ENCODE measurements around the gene KCNN1.
"Not testable (repeated sequence)": the region's sequence is repeated elsewhere in the genome, so short reads cannot be mapped to it uniquely, and the experiment has no call there.

KCNN1 gene

DNA sequence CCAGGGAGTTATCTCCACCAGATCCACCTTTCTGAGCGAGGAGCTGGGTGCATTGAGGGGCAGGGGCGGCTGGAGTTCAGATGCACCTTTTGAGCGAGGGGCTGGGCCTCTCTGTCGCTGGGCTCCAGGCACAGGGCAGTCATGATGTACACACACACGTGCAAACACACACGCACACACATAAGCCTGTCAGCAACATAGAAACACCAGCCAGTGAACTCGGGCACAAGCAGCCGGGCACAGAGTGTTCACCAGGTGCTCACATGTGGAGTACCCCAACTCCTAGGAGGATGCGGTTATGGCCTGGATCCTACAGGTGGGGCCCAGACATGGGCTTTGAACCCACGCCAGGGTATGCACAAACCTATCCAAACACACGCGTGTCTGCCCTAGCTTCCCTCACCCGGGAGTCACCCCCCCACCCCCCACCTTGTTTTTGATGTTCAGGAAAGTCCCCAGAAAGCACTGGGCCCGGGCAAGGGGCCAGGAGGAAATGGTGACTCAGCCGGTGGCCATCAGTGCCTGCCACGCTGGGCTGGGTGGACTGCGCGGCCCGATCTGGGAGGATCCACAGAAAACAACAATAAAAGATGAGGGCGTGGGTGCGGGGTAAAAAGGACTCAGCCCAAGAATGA, 54.3 kb downstream of the KCNN1 start:
- no peaks in the 10 kb centered on the region for H3K27me3 Mint-ChIP-seq
- H3K36me3 Mint-ChIP-seq (ENCODE audit: insufficient read depth), result peaks cover 3% of the 10 kb centered on the region
- H3K27ac Mint-ChIP-seq, result peak overlapping the region; percentile 55 to 85
- peak overlapping the region; percentile 66 to 69 for H3K4me3 Mint-ChIP-seq
- H3K9me3 Mint-ChIP-seq, result no peaks in the 10 kb centered on the region
- DNase-seq, result peak in 2 of 3 experiments; percentile 62 to 63
- ATAC-seq (replicated peaks), result peak; percentile 73
- H3K4me1 Mint-ChIP-seq (ENCODE audit: low read depth in 2 of 2), result peaks cover 18 to 34% of the 10 kb centered on the region in 2 donors

DNA sequence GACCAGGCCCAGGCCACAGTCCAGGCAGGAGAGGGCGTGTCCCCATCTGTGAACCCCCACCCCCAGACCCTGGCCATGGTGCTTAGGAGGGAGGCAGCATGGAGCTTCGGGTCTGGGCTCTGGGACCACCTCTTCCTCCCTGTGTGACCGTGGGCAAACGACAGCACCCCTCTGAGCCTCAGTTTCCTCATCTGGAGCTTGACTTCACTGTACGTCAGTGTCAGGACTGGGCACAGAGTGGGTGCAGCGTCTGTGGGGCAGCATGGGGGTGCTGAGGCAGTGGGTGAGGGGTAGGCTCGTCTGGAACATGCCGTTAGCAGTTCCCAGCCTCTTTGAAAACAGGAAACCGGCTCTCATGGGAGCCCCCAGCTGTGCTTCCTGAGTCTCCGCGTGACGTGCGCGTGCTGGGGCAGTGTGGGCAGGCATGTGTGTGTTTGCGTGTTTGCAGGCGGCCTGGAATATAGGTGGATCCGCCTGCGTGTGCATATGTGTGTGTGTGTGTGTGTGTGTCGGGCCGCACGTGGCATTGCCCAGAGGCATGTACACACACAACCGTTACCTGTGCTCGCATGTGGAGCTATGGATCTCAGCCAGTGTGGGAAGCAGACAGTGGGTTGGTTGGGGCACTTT, 56.8 kb downstream of the KCNN1 start:
- Mint-ChIP-seq H3K4me1 (ENCODE audit: low read depth in 2 of 2) (peaks cover 18 to 30% of the 10 kb centered on the region in 2 donors), H3K27me3 (no peaks in the 10 kb centered on the region), H3K36me3 (ENCODE audit: insufficient read depth) (peaks cover 3% of the 10 kb centered on the region), H3K4me3 (peak overlapping the region in 1 of 2 donors; percentile 54), H3K27ac (peak overlapping the region; percentile 53 to 93), H3K9me3 (no peaks in the 10 kb centered on the region)
- DNase-seq (peak in 1 of 3 experiments; percentile 21), ATAC-seq (replicated peaks) (peak; percentile 57)

DNA sequence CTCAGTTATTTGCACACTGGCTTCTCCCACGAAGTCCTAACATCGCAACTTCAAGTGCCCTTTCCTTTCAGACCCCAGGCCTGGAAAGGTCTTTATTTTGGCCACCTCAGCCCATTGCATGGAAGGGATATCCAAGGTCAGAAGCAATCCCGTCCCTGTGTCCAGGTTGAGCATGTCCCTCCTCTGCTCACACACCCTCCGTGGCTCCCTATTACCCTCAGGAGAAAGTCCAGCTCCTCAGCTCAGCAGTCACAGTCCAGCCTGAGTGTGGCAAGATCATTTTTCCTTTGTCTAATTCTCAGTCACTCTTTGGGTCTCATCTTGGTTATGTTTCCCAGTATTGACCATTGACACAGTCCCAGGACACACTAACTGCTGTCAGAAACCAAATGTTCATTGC, 60.2 kb downstream of the KCNN1 start:
- no peak for ATAC-seq (replicated peaks)
- H3K36me3 Mint-ChIP-seq (ENCODE audit: insufficient read depth), result no peaks in the 10 kb centered on the region
- H3K27ac Mint-ChIP-seq, result no peak overlapping the region
- H3K9me3 Mint-ChIP-seq, result no peaks in the 10 kb centered on the region
- DNase-seq, result no peak
- peaks cover 7 to 21% of the 10 kb centered on the region in 2 donors for H3K4me1 Mint-ChIP-seq (ENCODE audit: low read depth in 2 of 2)
- no peak overlapping the region for H3K4me3 Mint-ChIP-seq
- no peaks in the 10 kb centered on the region for H3K27me3 Mint-ChIP-seq

DNA sequence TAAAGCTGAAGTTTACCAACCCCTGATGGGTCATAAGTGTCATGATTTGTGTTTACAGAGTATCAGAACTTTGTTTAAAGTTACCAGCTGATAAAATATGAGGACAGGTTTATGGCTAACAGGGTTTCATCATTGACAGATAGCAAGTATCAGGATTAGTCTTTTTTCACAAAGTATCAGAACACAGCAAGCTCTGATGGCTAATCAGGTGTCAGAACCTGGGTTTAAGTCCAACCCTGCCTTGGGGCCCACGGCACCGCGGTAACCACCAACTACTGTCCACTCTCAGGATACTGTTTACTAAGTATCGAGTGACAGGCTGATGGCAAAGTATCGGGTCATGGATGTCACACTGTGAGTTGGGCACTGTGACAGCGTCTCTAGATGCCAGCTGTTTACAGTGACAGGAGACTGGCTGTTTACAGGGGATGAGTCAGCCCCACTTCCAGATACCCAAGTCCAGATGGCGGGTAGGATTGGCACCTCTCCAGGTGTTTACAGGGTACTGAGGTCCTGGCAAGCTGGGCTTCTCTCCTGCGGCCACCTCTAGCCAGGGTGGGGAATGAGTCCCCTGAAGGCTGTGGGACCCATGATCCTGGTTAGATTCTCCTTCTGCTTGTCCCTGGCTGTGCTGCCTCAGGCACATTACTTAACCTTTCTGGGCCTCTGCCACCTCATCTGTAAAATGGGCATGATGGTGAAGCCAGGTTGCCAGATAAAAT, 62.9 kb downstream of the KCNN1 start:
- Mint-ChIP-seq H3K27ac (no peak overlapping the region), H3K27me3 (no peaks in the 10 kb centered on the region), H3K36me3 (ENCODE audit: insufficient read depth) (no peaks in the 10 kb centered on the region), H3K4me1 (ENCODE audit: low read depth in 2 of 2) (peaks cover 0 to 7% of the 10 kb centered on the region in 2 donors), H3K4me3 (no peak overlapping the region), H3K9me3 (no peaks in the 10 kb centered on the region)
- DNase-seq, result no peak
- no peak for ATAC-seq (replicated peaks)

DNA sequence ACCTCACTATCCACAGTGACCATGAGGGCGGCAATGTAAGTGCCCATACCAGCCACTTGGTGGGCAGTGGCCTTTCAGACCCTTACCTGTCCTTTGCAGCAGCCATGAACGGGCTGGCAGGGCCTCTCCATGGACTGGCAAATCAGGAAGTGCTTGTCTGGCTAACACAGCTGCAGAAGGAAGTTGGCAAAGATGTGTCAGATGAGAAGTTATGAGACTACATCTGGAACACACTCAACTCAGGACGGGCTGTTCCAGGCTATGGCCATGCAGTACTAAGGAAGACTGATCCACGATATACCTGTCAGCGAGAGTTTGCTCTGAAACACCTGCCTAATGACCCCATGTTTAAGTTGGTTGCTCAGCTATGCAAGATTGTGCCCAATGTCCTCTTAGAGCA, 64.5 kb downstream of the KCNN1 start:
- not testable (repeated sequence) for ATAC-seq (replicated peaks); H3K27ac Mint-ChIP-seq; DNase-seq; H3K27me3 Mint-ChIP-seq; H3K9me3 Mint-ChIP-seq; H3K36me3 Mint-ChIP-seq (ENCODE audit: insufficient read depth); H3K4me3 Mint-ChIP-seq; H3K4me1 Mint-ChIP-seq (ENCODE audit: low read depth in 2 of 2)

DNA sequence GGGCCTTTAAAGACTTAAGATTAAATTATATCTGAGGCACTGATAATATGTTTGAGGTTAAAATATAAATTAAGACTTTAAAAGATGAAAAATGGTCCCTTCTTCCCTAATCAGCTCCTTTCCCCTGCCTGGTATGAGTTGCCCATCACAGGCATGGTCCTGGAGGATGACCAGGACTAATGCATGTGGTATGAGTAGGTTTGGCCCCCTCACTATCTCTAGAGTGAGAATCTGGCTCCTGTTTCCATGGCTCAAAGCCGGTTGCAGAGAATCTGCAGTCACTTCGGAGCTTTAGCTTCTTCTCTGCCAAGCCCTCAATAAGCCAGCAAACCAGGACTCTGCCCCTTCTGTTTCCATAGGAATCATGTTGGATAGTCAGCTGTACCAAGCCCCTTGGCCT, 65.2 kb downstream of the KCNN1 start:
- not testable (repeated sequence) for H3K4me3 Mint-ChIP-seq; H3K36me3 Mint-ChIP-seq (ENCODE audit: insufficient read depth); DNase-seq; H3K27me3 Mint-ChIP-seq; H3K4me1 Mint-ChIP-seq (ENCODE audit: low read depth in 2 of 2); H3K9me3 Mint-ChIP-seq; H3K27ac Mint-ChIP-seq; ATAC-seq (replicated peaks)

DNA sequence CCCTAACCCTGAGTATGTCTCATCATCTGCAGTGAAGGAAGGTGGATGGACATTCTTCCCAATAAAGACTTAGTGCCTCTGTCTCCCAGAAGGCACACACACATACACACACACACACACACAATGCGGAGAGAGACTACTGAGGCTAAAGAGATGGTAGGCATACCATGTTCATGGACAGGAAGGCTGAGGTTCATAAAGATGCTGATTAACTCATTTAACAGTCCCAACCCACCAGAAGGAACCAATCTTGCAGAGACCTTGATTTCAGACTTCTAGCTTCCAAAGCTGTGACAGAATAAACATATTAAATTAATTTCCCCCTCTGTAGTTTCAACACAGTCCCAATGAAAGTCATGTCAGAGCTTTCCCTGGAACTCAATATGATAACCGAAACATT, 74.1 kb downstream of the KCNN1 start:
- no peak overlapping the region for H3K4me3 Mint-ChIP-seq
- no peak overlapping the region for H3K27ac Mint-ChIP-seq
- ATAC-seq (replicated peaks) (no peak), DNase-seq (no peak)
- peaks cover 23 to 28% of the 10 kb centered on the region in 2 donors for H3K4me1 Mint-ChIP-seq (ENCODE audit: low read depth in 2 of 2)
- H3K36me3 Mint-ChIP-seq (ENCODE audit: insufficient read depth), result peaks cover 3% of the 10 kb centered on the region
- no peaks in the 10 kb centered on the region for H3K27me3 Mint-ChIP-seq
- H3K9me3 Mint-ChIP-seq, result no peaks in the 10 kb centered on the region

DNA sequence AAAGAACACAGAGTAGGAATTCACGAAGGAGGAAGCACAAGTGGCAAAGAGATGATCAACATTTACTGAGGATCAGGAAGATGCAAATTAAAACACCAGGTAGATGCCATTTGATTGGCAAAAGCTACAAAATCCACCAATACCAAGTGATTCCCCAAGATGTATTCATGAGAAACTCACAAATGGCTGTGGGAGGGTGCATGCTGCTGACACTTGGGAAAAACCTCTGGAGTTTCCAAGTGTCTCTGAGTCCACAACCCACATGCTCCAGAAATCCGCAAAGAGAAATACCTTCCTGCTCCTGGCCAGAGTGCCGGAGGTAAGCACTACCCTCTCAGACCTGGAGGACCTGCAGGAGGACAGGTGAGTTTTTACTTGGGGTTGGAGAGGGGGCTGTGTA, 76.8 kb downstream of the KCNN1 start:
- H3K9me3 Mint-ChIP-seq, result no peaks in the 10 kb centered on the region
- DNase-seq, result no peak
- no peak for ATAC-seq (replicated peaks)
- peak overlapping the region; percentile 81 to 87 for H3K4me3 Mint-ChIP-seq
- H3K27me3 Mint-ChIP-seq, result no peaks in the 10 kb centered on the region
- H3K36me3 Mint-ChIP-seq (ENCODE audit: insufficient read depth), result peaks cover 3% of the 10 kb centered on the region
- H3K27ac Mint-ChIP-seq, result peak overlapping the region; percentile 96
- peaks cover 29 to 34% of the 10 kb centered on the region in 2 donors for H3K4me1 Mint-ChIP-seq (ENCODE audit: low read depth in 2 of 2)

DNA sequence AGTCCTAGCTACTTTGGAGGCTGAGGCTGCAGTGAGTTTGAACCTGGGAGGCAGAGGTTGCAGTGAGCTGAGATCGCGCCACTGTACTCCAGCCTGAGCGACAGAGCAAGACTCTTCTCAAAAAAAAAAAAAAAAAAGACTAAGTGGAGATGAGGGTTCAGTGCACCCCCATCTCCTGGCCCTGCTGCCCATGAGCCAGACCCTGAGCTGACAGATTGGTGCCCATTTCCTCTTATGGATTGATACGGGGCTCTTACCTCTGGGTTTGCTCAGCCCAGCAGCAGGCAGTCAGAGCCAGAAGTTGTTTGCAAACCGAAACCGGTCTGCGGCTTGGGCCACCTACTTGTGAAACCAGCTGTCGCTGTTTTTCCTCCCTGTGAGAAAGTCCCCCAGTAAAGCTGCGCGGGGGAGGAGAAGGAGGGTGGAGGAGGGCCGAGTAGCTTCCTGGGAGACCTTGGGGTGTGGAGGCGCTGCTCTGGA, 78.0 kb downstream of the KCNN1 start:
- Mint-ChIP-seq H3K36me3 (ENCODE audit: insufficient read depth) (peaks cover 3% of the 10 kb centered on the region), H3K27me3 (no peaks in the 10 kb centered on the region), H3K9me3 (no peaks in the 10 kb centered on the region), H3K27ac (peak overlapping the region; percentile 96), H3K4me1 (ENCODE audit: low read depth in 2 of 2) (peaks cover 29 to 35% of the 10 kb centered on the region in 2 donors), H3K4me3 (peak overlapping the region; percentile 81 to 87)
- DNase-seq (peak; percentile 80 to 82 (median 81)), ATAC-seq (replicated peaks) (peak; percentile 97)

DNA sequence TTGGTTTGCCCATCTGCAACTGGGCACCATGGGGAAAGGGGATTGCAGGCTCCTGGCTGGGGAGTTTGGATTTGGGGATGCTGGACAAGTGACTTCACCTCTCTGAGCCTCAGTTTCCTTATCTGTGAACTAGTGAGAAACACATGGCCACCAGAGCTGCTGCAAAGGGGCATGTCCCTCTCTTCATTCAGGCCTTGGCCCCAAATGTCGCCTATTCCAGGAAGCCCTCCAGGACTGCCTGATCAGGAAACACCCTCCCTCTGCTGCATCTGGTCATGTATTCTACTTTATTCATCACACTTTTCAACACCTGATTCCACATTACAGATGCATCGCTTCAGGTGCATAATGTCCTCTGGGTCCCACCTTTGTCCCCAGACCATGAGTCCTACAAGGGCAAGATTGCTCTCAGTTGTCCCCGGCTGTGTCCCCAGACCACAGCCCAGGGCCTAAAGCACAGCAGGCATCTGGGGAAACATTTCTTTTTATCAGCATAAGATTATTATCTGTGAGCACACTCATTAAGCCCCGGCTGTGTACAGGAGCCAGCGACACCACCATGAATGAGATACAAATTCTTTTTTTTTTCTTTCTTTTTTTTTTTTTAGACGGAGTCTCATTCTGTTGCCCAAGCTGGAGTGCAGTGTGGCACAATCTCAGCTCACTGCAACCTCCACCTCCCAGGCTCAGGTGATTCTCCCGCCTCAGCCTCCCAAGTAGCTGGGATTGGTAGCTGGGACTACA, 78.6 kb downstream of the KCNN1 start:
- H3K27ac Mint-ChIP-seq, result peak overlapping the region; percentile 96
- DNase-seq, result peak in 1 of 3 experiments; percentile 20
- H3K36me3 Mint-ChIP-seq (ENCODE audit: insufficient read depth), result peaks cover 3% of the 10 kb centered on the region
- H3K9me3 Mint-ChIP-seq, result no peaks in the 10 kb centered on the region
- H3K27me3 Mint-ChIP-seq, result no peaks in the 10 kb centered on the region
- peak overlapping the region; percentile 81 to 87 for H3K4me3 Mint-ChIP-seq
- peak; percentile 6 for ATAC-seq (replicated peaks)
- peaks cover 29 to 41% of the 10 kb centered on the region in 2 donors for H3K4me1 Mint-ChIP-seq (ENCODE audit: low read depth in 2 of 2)

DNA sequence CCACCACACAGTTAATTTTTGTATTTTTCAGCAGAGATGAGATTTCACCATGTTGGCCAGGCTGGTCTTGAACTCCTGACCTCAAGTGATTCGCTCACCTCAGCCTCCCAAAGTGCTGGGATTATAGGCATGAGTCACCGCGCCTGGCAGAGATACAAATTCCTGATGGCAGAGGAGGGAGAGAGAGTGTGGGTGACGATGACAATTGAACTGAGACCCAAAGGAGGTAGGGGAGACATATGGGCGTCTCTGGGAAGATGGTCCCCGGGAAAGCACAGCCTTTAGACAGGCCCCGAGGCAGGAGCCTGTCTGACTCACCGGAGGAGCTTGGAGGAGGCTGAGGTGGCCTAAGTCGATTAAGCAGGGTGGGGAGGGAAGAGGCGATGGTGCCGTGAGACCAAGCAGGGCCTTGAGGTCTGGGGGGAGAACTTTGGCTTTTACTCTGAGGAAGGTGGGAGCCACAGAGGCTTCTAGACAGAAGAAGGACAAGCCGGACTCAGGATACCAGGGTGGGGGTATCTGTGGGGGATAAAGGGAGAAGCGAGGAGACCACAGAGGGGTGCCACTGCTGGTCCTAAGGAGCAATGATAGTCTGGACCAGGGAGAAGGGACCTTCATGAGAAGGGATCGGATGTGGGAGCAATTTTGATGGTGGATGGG, 79.3 kb downstream of the KCNN1 start:
- Mint-ChIP-seq H3K27me3 (no peaks in the 10 kb centered on the region), H3K36me3 (ENCODE audit: insufficient read depth) (peaks cover 3% of the 10 kb centered on the region), H3K9me3 (no peaks in the 10 kb centered on the region), H3K27ac (peak overlapping the region; percentile 96), H3K4me3 (peak overlapping the region; percentile 81 to 87), H3K4me1 (ENCODE audit: low read depth in 2 of 2) (peaks cover 29 to 41% of the 10 kb centered on the region in 2 donors)
- no peak for DNase-seq
- no peak for ATAC-seq (replicated peaks)

DNA sequence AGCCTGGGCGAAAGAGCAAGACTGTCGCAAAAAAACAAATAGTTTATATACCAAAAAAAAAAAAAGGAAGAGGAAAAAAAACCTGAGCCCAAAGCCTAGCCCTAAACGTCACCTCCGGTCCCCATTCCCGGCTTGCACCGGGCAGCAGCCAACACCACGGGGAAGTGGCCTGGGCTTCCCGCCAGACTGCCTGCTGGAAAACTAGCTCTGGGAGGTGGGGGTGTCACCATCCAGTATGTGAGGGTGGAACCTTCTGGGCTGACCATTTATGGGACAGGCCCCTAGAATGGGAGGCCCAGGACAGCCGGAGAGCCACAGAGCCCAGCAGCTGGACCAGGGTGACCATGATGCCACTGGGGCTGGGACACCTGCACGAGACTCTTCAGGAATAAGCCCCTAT, 82.5 kb downstream of the KCNN1 start:
- Mint-ChIP-seq H3K27me3 (no peaks in the 10 kb centered on the region), H3K9me3 (no peaks in the 10 kb centered on the region), H3K27ac (peak overlapping the region in 1 of 2 donors; percentile 14), H3K36me3 (ENCODE audit: insufficient read depth) (peaks cover 3% of the 10 kb centered on the region), H3K4me1 (ENCODE audit: low read depth in 2 of 2) (peaks cover 19 to 30% of the 10 kb centered on the region in 2 donors), H3K4me3 (no peak overlapping the region)
- ATAC-seq (replicated peaks) (no peak), DNase-seq (no peak)
